Suppressor macrophage treated with lipopolysaccharide for 4 hours (primary cell): ENCODE data around the gene PLXNB2.
A peak's percentile ranks its signal among the peaks of the same experiment; 100 is the strongest.
"Not testable (repeated sequence)": the region's sequence is repeated elsewhere in the genome, so short reads cannot be mapped to it uniquely, and the experiment has no call there.

Source experiments
- DNase-seq: peaks from one replicate; pipeline ENCODE4 v3.0.0-alpha.2; 2020

Gene PLXNB2, protein sequence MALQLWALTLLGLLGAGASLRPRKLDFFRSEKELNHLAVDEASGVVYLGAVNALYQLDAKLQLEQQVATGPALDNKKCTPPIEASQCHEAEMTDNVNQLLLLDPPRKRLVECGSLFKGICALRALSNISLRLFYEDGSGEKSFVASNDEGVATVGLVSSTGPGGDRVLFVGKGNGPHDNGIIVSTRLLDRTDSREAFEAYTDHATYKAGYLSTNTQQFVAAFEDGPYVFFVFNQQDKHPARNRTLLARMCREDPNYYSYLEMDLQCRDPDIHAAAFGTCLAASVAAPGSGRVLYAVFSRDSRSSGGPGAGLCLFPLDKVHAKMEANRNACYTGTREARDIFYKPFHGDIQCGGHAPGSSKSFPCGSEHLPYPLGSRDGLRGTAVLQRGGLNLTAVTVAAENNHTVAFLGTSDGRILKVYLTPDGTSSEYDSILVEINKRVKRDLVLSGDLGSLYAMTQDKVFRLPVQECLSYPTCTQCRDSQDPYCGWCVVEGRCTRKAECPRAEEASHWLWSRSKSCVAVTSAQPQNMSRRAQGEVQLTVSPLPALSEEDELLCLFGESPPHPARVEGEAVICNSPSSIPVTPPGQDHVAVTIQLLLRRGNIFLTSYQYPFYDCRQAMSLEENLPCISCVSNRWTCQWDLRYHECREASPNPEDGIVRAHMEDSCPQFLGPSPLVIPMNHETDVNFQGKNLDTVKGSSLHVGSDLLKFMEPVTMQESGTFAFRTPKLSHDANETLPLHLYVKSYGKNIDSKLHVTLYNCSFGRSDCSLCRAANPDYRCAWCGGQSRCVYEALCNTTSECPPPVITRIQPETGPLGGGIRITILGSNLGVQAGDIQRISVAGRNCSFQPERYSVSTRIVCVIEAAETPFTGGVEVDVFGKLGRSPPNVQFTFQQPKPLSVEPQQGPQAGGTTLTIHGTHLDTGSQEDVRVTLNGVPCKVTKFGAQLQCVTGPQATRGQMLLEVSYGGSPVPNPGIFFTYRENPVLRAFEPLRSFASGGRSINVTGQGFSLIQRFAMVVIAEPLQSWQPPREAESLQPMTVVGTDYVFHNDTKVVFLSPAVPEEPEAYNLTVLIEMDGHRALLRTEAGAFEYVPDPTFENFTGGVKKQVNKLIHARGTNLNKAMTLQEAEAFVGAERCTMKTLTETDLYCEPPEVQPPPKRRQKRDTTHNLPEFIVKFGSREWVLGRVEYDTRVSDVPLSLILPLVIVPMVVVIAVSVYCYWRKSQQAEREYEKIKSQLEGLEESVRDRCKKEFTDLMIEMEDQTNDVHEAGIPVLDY (N-terminal part only)

DNA sequence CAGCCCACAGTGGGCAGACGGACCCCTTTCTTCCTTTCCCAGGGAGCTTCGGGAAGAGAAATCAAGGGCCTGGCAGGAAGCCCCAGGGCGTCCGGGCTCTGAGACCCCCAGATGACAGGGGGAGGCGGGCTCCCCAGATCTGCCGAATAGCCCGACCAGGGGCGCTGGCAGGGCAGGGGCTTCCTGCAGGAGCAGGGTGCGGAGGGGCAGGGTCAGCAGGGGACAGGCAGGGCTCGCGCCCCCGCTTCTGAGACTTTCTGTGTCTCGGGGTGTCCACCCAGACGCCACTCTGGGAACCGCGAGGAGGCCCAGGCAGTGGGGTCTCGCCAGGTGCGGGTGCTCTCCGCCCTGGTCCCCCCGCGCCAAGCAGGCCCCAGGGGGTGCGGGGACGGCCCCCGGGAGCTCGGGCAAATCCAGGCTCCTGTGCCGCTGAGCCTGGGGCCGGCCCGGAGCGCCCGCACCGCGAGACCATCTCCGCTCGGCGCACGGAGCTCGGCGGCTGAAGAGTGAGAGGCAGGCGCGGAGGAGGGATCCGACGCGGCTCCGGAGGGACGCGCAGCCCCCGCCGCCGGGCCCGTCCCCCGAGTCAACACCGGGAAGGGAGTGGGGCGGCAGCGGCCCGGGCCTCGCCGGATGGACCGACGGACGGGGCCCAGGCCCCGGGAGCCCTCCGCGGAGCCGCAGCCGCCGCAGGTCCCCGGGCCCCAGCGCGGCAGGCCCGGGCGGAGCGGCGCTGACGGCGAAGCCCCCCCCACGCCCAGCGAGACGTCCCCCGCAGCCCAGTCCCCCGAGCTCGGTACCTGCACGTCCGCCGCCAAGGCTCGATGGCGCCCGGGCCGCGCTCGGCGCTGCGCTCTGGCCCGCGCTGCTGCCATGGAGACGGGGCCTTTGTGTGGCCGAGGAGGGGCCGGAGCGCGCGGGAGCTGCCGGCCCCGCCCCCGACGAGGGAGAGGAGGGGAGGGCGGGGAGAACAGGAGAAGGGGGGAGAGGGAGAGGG, at the start of gene PLXNB2:
TSS of gene PLXNB2 (minus strand) at position 894 of the 997 bp plus-strand sequence. CDS start 17,062 bp downstream, outside the sequence.
- DNase-seq: peak; percentile 71

DNA sequence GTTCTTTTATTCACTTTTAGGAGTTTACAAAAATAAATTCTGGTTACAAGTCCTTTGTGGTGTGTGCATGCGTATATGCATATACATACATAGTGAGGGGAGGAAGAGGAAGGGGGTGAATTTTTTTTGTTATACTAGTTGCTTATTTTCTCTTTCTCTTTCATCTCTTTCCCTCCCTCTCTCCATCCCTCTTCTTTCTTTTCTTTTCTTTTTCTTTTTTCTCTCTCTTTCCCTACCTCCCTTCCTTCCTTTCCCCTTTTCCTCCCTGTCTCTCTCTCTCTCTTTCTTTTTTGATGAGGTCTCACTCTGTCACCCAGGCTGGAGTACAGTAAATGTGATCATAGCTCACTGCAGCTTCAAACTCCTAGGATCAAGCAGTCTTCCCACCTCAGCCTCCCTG, 49.8 kb upstream of the PLXNB2 start:
- DNase-seq: no peak

DNA sequence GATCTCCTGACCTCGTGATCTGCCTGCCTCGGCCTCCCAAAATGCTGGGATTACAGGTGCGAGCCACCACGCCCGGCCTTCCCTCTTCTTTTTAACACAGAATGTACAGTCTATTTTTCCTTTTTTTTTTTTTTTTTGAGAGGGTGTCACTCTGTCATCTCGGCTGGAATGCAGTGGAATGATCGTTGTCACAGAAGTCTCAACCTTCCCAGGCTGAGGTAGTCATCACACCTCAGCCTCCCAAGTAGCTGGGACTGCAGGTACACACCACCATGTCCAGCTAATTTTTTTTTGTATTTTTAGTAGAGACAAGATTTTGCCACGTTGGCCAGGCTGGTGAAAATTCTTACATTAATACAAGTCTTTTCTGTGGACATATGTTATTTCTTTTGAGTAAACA, 48.7 kb upstream of the PLXNB2 start:
- no peak for DNase-seq

DNA sequence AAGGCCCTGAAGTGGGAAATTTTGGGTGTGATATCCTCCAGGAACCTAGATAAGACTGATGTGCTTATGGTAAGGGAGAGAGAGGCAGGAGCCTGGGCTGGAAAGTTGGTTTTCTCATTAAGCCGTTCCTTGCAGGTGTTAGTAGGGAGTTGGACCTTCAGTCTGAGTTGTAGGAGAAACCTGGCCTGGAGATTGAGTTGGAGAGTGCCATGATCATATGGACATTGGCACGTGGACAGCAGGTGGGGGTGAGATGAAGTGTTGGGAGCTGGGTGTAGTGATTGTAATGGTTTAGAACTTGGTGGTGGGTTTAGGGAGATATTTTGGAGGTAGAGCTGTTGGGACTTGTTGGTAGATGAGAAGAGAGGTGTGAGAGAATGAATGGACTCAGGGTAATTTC, 40.6 kb upstream of the PLXNB2 start:
- no peak for DNase-seq

DNA sequence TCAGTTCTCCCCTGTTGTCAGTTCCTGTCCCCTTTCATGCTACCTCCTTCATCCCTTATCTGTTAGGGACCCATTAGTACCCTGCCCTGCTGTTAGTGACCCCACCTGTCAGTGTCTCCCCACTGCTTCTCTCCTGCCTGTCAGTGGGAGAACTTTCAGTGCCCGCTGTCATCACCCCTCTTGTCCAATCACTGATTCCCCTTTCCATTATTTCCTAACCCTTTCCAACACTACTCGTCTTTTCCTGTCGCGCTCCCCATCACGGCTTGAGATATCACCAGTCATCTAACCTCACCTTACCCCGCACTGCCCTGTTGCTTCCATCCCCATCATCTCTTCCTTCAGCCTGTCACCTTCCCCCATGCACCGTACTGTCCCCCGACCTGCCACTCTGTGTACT, 39.7 kb upstream of the PLXNB2 start:
- no peak for DNase-seq

DNA sequence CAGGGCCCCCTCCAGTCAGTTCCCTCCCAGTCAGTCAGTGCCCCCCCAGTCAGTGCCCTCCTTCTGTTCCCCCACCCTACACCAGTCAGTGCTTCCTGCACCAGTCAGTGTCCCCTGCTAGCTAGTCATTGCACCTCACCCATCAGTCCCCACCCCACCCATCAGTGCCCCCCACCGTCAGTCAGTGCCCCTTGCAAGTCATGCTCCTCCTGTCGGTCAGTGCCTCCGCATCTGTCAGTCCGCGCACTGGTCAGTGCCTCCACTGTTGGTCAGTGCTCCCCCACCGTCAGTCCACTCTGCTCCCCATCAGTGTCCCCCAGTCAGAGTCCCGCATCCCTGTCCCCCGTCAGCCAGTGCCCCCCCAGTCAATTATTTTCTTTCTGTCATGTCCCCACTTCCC, 39.0 kb upstream of the PLXNB2 start:
- no peak for DNase-seq

DNA sequence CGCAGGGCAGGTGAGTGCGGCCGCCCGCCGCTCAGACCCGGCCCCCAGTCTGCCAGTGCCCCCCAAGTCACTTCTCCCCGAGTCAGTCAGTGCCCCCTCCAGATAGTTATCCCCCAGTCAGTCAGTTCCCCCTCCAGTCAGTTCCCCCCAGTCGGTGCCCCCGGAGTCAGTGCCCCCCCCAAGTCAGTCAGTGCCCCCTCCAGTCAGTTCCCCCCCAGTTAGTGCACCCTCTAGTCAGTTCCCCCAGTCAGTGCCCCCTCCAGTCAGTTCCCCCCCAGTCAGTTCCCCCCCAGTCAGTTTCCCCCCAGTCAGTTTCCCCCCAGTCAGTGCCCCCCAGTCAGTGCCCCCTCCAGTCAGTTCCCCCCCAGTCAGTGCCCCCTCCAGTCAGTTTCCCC, 36.1 kb upstream of the PLXNB2 start:
- DNase-seq: no peak

DNA sequence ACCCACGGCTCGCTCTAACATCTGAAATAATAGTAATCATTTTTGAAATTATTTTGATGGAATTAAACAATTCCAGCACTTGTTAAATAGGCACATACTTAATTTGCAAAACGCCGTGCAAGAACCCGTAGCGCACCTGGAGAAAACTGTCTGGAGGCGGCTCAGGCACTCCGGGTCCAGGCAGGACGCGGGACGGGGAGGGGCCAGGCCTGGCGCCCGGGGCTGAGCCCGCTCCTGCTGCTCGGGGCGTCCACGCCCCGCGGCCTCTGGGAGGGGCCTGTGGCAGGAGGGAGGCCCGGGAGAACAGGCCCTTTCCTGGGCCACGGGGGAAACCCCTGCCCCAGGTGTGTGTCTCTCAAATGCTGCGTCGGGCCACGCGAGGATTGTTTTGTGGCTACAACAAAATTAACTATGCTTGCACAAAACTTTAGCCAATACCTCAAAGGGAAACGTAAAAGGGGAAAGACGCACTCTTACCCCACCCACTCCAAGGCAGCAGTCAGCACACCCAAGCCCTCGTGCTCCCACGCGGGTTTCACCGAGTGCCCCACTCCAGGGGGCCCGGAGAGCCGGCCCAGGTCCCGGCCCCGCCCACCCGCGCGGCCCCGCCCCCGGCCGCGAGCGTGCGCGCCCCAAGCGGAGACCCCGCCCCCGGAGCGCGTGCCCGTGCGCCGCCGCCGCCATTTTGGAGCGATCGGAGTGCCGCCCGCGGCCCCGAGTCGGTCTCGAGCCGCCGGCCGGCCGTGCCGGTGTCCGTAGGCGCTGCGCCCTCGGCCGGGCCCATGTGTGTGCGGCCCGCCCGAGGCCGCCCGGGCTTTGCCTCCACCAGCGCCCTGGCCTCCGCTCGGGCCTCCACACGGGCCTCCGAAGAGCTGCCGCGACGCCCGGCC, 35.5 kb upstream of the PLXNB2 start, which contains the start of gene PPP6R2:
TSS of gene PPP6R2 (plus strand) at position 677 of the 890 bp plus-strand sequence. CDS start 50,582 bp downstream, outside the sequence.
- peak; percentile 94 for DNase-seq

DNA sequence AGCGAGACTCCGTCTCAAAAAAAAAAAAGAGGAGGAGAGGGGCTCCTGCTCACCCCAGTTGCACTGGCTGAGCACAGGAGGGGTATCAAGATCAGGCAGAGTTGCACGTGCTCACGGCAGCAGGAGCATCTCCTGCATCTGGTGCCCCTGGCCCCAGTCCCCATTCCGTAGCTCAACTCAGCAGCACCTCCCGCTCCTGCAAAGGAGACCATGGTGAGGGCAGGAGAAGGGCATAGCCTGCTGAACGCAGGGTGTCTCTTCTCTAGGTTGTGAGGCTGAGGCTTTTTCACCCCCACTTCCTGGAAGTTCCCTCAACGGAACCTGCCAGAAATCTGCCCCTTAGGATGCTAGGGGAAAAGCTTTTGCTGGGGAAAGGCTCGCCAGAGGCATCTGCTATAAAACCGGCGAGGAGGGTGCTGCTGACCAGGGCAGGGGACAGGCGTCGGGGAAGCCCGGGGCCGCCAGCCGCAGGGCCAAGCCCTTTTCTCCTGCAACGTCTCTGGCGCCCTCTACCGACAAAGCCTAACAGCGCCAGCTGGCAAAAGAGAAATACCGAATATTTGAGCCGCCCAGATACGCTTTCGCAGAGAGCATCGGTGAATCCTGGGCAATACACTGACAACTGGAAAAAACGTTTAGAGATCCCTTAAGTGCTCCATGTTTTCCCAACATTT, 34.7 kb upstream of the PLXNB2 start:
- peak; percentile 97 for DNase-seq

DNA sequence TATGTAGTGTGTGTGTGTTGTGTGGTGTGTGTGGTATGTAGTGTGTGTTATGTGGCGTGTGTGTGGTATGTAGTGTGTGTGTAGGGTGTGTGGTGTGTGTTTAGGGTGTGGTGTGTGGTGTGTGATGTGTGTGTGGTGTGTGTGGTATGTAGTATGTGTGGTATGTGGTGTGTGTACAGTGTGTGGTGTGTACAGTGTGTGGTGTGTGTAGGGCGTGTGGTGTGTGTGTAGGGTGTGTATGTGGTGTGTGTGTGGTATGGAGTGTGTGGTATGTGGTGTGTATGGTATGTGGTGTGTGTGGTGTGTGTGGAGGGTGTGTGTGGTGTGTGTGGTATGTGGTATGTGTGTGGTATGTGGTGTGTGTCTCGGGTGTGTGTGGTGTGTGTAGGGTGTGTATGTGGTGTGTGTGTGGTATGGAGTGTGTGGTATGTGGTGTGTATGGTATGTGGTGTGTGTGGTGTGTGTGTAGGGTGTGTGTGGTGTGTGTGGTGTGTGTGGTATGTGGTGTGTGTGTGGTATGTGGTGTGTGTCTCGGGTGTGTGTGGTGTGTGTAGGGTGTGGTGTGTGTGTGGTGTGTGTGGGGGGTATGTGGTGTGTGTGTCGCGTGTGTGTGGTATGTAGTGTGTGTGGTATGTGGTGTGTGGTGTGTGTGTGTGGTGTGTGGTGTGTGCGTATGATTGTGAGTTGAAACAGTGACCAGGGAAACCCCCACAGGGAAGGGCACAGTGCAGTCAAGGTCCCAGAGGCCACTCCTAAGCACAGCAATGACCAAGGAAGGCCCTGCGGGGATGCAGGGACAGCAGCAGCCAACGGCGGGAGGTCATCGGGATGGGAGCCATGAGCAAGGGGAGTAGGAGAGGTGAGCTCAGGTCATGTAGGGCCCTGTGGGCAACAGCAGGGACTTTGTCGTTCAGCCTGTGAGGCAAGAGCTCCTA, 32.8 kb upstream of the PLXNB2 start:
- DNase-seq: no peak

DNA sequence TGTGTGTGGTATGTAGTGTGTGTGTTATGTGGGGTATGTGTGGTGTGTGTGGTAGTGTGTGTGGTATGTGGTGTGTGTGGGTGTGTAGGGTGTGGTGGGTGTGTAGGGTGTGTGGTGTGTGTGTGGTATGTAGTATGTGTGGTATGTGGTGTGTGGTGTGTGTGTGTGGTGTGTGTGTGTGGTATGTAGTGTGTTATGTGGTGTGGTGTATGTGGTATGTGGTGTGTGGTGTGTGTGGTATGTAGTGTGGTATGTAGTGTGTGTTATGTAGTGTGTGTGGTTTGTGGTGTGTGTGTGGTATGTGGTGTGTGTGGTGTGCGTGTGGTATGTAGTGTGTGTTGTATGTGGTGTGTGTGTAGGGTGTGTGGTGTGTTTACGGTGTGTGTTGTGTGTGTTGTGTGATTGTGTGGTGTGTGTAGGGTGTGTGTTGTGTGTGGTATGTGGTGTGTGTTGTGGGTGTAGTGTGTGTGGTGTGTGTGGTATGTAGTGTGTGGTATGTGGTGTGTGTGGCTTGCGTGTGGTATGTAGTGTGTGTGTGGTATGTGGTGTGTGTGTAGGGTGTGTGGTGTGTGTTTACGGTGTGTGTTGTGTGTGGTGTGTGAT, 31.5 kb upstream of the PLXNB2 start:
- DNase-seq: no peak

DNA sequence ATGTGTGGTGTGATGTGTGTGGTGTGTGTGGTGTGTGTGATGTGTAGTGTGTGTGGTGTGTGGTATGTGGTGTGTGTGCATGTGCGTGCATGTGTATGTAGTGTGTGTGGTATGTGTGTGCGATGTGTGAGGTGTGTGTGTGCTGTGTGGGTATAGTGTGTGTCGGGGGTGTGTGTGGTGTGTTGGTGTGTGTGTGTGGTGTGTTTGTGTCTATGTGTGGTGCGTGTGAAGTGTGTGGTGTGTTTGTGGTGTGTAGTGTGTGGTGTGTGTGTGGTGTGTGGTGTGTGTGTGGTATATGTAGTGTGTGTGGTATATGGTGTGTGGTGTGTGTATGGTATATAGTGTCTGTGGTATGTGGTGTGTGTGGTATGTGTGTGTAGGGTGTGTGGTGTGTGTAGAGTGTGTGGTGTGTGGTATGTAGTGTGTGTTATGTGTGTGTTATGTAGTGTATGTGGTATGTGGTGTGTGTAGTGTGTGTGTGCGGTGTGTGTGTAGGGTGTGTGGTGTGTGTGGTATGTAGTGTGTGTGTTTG, 30.7 kb upstream of the PLXNB2 start:
- DNase-seq: no peak

DNA sequence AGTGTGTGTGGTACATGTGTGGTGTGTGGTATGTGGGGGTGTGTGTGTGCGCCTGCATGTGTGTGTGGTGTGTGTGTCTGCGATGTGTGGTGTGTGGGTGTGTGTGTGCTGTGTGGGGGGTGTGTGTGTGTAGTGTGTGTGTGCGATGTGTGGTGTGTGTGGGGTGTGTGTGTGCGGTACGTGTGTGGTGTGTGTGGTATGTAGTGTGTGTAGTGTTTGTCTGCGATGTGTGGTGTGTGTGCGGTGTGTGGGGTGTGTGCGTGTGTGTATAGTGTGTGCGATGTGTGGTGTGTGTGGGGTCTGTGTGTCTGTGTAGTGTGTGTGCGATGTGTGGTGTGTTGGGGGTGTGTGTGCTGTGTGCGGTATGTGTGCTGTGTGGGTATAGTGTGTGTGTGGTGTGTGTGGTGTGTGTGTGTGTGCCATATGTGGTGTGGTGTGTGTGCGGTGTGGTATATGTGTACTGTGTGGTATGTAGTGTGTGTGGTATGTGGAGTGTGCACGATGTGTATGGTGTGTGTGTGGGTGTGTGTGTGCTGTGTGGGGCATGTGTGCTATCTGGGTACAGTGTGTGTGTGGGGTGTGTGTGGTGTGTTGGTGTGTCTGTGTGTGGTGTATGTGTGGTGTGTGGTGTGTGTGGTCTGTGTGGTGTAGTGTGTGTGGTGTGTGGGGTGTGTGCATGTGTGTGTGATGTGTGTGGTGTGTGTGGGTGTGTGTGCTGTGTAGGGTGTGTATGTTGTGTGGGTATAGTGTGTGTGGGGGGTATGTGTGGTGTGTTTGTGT, 30.0 kb upstream of the PLXNB2 start:
- no peak for DNase-seq

DNA sequence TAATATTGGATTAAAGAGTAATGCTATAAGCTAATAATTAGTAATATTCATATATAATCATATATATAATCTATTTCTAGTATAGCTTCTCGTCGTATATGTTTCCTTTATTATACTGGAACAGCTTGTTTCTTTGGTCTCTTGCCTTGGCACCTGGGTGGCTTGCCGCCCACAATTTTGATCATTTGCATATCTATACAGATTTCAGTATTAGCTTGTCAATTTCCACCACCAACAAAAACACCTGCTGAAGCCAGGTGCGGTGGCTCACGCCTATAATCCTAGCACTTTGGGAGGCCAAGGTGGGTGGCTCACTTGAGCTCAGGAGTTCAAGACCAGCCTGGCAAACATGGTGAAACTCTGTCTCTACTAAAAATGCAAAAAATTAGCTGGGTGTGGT, 27.0 kb upstream of the PLXNB2 start:
- not testable (repeated sequence) for DNase-seq

DNA sequence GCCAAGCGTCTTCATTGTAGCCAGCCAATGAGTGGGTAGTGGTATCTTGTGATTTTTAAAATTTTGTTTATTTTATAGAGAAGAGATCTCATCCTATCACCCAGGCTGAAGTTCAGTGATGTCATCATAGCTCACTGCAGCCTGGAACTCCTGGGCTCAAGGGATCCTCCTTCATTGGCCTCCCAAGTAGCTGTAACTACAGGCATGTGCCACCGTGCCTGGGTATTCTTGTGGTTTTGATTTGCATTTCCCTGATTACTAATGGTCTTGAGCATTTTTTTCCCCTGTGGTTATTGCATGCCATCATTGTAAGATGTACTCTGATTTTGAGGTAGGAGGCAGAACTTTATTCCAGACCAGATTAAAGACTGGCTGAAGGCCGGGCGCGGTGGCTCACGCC, 21.8 kb upstream of the PLXNB2 start:
- peak; percentile 51 for DNase-seq

DNA sequence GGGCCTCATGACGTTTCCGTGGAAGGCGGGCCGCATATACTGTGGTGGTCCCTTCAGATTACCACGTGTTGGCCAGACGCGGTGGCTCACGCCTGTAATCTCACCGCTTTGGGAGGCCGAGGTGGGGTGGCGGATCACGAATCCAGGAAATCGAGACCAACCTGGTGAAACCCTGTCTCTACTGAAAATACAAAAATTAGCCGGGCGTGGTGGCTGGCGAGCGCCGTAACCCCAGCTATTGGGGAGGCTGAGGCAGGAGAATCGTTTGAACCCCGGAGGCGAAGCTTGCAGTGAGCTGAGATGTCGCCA, 20.2 kb upstream of the PLXNB2 start:
- no peak for DNase-seq

DNA sequence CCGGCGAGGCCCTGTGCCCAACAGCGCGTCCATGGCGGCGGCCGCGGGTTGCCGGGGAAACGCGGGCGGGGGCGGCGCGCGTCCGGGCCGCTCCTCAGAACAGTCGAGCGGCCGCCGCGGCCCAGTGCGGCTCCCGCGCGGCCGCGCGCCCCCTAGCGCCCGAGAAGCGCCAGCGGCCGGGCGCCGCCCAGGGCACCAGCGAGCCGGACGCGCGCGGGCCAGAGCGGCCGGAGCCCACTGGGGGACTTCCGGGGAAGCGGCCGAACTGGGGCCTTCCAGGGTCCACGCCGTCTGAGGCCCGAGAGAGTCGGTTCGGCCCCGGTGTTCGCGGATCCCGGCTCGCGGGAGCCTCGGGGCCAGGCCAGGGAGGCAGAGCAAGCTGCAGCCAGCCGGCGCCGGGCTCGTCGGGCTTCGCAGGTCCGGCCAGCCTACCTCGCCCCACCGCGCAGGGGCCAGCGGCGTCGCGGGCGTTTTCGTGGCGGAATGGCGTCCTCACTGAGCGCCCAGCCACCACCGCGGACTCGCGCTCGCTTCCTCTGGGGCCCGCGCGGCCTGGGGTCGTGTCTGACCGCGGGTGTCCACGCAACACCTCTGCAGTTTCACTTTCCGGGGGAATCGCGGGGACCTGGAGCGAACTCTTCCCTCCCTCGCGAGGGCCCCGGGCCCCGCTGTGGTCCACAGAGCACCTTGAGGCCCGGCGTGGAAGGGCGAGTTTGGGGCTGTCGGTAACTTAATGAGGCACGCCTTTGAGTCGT, 19.7 kb upstream of the PLXNB2 start, which contains the start of gene DENND6B:
TSS of gene DENND6B (minus strand) at position 57 of the 755 bp plus-strand sequence. CDS start at position 33, 24 bp downstream.
- DNase-seq: peak; percentile 94
